ENCODE measurements around the gene LRFN2.
A peak's percentile ranks its signal among the peaks of the same experiment; 100 is the strongest.

The LRFN2 gene

DNA sequence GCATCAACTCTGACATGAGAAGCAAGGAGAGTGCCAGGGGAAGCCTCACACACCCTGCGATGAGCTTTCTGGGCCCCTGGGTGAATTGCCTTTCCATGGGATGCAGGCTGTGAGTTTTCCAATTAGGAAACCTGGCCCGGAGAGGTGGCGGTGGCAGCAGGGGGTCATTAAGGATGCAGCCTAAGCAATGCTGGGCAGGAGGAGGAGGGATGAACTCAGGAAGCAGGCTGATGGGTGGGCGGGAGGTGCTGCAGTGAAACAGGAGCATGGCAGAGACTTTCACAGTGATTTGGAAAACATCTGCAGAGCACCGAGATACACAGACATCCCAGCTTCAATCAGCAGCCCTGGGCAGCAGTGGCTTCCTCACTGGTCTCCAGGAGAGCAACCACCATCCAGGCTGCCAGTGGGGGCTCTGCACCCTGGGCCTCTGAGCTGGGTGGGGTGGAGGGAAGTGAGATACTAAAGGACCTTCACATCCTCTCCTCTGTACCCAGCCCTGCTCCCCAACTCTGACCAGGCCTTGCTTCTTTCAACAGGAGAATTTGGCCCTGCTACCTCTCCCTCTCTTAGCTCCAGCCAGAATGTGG is 44.9 kb downstream of the LRFN2 start:
- no peak for DNase-seq

DNA sequence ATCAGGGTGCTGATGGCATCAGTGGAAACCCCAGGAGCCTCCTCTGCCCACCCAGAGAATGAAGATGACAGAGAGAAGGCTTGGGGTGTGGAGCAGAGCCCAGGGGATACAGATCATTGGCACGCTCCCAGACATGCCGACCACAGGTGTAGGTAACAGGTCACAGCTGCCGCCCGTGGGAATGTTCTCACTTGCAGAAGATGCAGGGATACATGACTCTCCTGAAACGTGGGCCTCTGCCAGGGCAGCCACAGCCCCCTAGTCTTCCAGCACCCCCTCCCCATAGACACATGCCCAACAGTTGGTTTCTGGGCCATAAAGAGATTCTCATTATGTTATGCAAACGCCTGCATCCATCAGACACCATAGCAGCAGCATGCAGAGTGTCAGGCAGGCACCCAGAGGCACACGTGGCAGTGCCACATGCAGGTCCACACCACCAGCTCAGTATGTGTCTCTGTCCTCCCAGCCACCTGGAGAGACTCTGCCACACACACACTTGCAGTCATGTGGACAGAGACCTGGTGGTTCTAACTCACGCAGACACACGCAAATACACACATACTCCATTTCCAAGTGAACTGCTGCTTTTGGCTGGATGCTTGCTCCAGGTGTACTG is 45.5 kb downstream of the LRFN2 start:
- no peak for DNase-seq

DNA sequence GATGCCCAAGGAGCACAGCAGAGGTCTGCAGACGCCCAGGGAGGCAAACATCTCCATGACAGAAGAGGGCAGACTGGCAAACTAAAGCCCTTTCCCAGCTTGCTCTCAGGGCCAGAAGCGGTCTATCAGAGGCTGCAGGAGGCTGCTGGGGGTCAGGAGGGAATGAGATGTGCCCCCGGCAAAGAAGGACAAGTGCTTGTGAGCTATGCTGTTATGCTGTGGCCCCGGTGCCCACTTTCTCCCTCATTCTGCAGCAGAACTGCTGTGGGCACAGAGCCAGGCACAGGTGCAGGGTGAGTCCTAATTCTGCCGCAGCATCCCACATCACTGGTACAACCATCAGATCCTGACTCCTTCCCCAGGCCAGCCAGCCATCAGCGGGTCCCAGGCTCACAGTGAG is 46.4 kb downstream of the LRFN2 start:
- no peak for DNase-seq

DNA sequence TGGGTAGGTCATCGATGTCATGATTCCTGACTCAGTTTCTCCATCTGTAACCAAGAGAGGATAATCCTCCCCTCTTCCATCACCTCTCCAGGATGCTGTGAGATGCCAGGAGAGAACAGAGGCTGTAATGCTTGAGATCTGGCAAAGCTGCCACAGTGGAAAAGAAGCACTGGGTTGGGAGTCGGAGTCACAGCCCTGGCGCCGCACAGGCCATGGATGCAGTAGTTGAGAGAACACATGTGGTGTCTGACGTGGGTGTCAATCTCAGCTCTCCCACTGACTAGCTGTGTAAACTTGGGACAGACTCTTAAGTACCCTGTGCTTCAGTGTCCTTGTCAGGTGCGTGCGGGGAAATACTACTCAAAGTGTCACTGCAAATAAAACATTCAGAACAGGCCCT is 47.3 kb downstream of the LRFN2 start:
- DNase-seq, result no peak

DNA sequence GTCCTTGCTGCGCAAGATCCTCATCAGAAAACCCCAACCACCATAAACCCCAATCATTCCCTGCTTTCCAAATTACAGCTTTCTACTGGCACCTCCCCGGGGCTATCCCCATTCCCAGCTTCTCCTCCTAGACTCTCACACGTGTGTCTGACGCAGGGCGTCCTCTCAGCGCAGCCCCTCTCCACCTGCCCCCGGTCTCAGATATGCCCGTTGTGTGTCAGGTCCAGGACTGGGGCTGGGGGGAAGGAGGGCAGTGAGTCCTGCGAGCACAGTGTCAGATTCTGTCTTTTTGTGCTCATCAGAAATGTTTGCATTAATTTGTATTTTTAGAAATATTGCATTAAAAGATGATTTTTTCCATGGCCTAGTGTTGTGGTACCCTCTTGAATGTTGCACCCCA is 48.6 kb downstream of the LRFN2 start:
- no peak for DNase-seq

DNA sequence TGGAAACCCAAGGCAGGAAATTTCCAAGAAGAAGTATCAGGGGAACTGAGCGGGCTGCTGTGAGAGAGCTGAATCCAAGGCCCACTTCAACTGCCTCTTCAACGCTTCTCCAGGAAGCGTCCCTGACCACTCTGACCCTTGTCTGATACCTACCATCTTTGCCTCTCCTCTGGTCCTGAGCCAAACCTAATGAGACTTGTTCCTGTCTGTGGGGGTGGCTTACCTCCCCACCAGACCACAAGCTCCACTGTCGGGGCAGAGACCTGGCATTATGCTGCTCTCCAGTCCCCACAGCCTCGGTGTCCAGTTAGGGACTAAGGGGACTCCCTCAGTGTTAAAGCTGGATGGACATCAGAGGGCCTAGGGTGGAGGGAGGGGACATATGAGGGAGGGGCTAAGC is 49.7 kb downstream of the LRFN2 start:
- DNase-seq, result no peak

DNA sequence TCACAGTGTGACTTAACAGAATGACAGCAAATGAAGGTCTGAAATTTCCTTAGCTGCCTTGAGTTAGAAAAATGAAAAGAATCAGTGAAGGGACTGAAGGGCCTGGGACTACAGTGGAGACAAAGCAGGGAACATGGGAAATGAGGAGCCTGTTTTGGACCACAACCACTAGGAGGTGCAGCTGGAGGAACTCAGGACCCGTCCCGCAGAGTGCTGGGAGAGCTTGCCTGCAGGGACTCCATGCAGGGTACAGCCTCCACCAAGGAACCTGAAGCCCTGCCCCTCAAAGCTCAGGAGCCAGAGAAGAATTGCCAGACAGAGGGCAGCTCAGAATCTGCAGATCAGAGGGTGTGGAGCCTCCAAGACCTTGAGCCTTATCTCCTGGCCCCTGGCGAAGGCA is 50.7 kb downstream of the LRFN2 start:
- no peak for DNase-seq

DNA sequence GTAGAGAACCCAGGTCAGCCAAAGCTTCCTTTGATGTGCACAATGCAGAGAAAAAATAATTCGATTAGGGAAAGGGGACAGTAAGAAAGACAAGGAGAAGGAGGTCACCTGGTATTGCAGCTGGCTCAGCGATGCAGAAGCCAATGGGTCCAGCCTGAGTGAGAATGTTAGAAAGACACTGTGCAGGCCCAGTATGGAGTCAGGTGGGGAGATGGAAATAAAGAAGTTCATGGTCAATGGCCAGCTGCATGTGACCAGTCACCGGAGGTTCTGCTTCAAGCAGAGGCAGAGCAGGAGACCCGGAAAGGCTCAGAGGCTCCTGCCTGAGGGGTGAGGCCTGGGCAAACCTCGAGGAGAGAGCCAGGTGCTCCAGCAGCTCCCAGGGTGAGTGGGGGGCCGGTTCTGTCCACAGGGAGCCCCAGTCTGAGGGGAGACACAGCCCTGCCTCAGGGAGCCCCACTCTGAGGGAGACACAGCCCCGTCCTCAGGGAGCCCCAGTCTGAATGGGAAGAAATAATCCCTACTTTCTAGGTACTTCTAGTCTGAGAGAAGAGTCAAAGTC is 51.3 kb downstream of the LRFN2 start:
- no peak for DNase-seq

DNA sequence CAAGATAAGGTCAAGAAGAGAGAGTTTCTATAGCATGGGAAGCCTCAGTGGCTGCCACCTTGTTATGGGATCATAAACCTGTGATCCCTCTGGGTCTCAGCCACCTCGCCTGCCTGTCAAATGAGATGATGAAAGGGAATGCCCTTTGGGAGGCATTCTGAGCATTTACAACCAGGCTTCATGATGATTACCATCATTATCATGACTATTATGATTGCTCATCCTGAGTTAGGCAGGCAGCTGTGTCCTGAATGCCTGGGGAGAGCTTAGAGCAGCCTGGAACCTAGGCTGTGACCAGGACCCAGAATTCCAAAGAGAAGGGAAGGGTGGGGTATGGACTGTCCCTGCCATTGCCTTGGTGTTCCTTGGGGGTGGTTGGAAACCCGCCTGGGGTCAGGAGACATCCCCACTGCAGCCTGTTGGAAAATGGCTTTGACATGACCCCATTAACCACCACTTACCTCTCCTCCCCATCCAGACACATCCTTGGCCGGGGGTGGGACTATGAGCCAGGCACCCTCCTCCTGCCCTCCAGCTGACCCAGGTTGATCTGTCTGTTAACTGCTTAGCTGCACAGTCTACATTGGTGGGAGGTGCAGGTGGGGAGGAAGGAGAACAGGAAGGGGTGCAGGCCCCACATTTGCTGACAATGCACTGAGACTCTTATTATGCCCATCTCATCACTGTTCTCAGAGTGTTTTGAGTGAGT is 51.9 kb downstream of the LRFN2 start:
- no peak for DNase-seq

DNA sequence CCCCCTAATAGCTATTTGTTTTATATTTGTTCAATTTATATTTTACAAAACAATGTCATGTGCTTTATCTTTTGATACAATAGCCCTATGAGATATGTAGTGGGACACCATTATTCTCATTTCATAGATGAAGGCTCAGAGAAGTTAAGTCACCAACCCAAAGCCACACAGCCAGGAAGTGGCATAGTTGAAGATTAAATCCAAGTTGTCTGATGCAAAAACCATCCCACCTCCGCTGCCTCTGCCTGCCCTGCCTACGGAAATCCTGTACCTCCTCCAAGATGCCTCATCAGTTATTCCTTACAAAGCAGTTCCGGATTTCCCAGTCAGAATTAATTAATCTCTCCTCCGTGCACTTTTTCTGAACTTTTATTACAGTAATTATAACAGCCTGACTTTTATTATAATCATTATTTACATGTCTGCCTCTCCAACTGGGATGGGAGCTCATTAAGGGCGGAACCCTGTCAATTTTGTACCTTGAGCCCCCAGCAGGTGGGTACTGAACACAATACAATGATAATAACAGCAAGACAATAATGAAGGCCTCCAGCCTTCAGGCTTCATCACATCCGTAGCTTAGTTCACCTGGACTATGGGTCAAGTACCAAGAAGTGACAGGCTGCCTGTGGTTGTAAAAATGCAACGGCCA is 54.7 kb downstream of the LRFN2 start:
- DNase-seq, result no peak

DNA sequence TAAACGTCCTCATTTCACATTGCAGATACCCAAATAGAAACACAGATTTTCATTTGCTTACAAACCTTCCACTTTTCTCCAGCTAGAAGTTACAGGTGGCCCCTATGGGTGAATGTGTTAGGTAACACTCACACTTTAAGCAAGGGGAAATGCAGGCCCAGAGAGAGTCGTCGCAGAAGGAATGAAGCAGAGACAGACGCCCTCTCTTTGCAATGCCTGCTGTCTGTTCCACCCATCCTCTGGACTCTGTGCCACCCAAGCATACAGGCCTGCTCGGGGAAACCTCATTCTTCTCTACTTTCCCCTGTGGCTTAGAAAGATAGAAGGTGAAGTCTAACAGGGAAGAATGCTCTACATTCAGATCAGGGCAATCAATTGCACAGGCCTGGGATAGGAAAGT is 57.2 kb downstream of the LRFN2 start:
- no peak for DNase-seq

DNA sequence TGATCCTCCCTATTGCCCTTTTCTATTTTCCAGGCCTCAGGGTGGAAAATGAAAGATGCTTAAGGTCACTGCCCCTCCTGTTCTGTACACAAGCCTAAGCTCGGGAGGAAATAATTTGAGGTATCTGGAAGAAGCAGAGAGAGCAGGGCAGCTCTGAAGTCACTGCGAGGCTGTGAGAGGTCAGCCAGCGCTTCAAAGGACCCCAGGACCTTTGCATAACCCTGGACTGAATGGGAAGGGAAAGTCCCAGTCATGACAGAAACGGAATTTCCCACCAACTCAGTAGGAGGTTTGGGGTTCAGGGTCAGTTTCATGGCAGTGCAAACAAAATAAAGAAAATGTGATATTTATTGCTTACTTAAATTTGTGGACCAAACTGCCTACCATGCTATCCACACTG is 58.1 kb downstream of the LRFN2 start:
- DNase-seq, result no peak

DNA sequence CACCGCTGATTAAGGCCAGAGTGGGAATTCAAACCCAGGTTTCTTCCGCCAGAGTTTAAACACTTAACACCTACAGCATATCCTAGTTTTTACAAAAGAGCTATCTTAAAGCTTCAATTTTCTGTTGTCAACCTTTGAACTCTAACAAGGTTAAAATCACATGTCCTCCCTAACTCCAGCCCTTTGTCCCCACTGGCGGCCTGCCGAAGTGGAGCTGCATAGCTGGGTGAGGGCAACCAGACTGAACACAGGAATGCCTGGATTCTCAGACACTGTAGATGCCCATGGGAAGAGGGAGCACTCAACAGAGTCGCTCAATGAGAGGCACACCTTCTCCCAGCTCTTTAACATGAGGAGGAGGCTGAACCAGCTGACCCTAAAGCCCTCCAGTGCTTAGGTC is 59.1 kb downstream of the LRFN2 start:
- no peak for DNase-seq

DNA sequence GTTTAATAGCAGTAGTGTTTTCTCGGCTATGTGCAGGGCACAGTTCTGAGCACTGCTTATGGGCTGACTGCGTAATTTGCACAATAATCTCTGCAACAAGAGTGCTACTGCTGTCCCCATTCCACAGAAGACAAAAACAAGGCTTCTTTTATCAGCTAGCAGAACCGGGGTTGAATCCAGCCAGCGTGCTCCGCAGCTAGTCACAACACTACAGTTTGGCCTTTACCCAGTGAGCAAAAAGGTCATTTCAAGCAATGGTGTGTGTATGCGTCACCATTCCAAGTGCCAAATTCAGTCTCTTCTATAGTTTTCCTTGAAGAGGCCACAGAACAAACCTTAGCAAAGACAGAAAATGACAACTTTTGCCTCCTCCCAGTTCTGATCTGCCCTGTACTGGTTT is 61.1 kb downstream of the LRFN2 start:
- no peak for DNase-seq

DNA sequence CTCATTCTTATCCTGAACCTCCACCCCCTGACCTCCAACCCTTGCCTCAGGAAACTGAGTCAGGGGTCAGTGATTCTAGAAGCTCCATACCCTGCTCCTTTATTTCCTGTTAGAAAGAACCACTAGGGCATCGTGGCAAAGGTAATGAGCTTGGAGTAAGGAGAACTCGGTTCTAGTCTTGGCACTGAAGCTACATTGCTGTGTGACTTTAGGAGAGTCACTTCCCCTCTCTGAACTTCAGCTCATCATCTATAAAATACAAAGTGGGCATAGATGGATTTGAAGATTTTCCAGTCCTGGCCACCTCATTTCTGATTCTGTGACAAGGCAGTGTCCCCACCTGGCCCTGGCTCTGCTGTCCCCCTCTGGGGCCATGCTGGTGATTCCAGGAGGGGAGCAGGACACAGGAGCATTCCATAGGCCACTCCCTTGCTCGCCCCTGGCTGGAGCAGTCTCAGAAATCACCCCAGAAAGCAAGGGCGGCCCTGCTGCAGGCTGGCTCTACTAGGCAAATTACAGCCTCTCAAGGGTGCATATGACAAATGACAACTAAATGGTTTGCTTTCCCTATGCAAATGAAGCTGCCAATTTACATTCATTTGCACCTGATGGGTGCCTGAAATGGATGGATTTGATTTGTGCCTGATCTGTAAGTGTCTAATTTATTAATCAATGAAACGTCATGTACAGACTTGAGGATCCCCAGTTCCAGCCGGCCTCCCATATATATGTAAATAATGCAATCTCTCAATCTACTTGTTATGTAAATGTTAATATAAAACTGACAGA is 62.2 kb downstream of the LRFN2 start:
- no peak for DNase-seq

DNA sequence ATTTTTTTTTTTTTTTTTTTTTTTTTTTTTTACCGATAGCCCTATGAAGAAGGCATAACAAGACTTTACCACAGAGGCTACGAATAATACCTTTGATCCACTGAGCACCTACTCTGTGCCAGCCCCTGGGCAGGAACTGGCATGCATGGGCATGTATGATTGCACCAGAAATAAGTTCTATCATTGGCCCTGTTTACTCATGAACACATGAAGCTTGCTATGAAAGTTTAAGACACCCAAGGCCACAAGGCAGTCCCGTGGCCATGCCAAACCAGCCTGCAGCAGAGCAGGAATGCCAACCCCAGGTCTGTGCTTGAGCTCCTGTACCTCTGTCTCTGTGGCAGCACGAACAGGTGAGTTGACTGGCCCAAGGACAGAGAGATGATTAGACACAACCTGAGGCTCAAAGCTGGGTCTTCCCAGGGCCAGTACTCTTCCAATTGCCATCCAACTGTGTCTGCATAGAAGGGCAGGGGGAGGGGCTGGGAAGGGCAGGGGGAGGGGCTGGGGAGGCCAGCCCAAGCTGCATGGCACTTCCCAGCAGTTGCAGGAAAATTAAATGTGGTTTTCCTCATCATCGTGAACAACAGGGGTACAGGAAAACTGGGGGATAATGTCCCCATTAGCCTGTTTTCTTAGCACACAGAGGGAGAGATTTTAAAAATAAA is 63.5 kb downstream of the LRFN2 start:
- no peak for DNase-seq

DNA sequence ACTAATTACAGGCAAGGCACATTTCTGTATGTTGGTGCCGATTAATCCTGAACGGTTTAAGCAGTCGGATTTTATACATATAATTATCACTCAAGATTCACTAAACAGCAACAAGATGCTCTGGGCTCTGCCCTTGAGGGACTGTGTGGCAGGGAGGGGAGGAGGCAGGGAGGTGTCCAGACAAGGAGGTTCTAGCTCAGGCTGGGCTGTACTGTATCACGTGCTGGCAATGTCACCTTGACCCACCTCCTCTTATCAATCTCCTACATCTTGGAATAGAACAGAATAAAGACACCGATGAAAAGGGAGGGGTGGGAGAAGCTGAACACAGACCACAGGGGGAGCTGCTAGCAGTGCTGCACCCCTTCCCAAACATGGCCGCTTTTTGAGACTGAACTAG is 65.7 kb downstream of the LRFN2 start:
- DNase-seq, result no peak

DNA sequence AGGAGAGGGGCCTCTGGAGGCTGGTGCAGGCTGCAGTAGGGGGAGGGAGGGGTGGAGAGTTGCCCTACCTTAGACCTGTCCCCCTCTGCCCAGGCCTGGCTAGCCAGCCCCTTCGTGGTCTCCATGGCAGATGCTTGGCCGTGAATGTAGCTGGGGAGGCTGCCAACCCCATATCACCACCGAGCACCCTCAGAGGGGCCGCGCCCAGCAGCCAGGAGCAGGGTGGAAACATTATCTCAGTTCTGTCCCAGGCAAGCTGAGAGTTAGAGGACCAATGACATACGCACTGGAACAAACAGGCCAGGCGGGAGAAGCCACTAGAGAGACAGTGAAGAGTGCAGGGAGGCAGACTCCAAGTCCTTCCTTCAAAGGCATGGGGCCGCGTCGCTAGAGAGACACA is 66.5 kb downstream of the LRFN2 start:
- DNase-seq, result peak; percentile 77

DNA sequence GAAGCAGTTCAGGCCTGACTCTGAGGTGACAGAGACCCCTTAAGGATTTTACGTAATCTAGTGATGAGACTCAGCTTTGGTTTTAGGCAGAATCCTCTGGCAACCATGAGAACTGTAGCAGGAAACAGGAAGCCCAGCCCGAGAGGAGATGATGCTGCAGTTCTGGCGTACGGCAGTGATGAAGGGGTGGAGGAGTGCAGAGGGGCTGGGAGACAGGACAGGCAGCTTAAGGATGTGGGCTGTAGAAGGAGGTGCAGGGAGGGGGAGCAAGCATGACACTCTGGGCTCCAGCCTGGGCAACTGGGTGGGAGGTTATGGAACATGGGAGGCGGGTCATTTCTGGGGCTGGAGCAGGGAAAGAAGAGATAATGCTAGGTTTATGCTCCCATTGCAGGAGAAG is 67.1 kb downstream of the LRFN2 start:
- no peak for DNase-seq

DNA sequence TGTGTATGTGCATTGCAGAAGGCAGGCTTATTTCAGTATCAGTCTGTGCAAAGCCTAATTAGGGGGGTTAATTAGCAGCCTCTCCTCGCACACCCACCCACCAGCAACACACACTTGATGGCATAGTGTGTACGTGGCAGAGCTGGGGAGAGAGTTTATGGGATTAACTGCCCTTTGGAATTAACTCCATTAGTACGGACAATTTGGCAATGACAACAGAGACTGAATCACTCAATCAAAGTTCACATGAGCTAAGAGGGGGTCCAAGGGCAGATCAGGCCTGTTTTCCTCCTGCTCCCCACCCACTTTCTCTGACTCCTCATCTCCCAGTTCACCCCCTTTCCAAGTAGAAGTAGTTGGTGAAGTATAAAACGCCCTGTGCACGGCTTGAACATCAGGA is 69.5 kb downstream of the LRFN2 start:
- no peak for DNase-seq

DNA sequence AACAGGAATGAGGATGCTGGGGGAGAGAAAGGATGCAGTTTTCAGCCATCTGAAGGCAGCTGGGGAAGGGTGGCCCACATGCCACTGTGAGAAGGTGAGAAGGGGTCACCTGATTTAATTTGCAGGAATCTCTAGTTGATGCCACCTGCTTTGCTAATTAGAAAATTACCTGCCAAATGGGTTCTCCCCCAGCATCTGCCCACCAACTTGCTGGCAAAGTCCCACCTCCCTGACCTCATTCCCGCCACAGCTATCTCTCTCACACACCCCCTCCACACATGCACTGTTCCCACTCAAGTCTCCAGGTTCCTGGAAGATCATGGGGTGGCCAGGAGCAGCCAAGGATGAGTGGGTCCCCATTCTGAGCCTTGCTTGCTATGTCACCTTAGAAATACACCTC is 70.7 kb downstream of the LRFN2 start:
- no peak for DNase-seq

DNA sequence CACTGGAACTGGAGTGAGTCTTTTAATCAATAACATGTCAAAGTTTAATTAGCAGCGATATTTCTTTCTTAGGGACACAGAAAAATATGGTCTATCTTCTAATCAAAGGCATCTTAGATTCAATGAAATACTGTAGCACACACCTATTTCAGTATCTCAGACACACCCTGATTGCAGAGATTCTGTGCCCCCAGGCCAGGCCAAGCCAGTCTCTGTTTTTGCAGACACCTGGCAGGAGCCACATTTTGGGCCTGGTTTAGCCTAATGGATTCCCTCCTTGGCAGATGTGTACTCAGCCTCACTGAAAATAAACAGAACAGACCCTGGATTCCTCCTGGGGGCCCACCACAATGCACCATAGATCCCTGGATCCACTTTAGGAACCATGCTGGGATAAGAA is 74.8 kb downstream of the LRFN2 start:
- DNase-seq, result no peak

DNA sequence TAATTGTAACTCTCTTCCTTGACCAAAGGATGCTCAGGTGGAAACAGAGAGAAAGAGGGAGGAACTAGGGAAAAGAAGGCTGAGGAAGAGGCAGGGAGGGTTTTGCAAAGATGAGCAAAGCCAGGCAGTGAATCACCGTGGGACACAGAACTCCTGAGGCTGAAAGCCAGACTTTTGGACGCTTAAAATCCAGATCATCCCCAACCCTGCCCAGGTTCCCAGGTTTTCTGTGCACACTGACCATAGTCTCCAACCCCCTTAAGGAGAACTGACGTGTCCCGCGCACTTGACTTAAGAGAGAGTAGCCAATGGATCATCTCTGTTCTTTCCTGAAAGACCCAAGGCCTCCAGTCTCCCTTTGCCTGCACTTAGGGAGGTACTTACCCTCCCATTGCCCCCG is 75.3 kb downstream of the LRFN2 start:
- no peak for DNase-seq
